ENCODE measurements around the gene SPAG16. TPM values are rescaled to one million over a fixed set of nuclear protein-coding genes. Genes with fewer than 3 reads are reported as not detected.

SPAG16 gene
- total RNA-seq, 1 donor from 2014 or later: 16.7 TPM

DNA sequence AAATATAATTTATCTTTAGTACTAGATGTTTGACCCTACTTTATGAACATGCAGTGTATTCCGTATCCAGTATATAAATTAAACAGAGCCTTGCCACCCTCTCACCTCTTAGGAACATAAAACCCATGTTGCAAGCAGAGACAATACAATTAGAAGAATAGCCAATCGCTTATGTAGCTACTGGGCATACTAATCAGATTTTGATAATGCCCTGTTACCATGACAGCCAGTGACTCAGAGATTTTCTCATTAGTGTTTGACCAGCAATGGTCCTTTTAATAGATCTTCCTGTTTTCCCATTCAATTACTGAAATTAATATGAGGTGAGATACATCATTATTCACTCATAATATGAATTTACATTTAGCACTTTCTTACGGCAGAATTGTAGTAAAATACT, 579.3 kb downstream of the SPAG16 start:
- Mint-ChIP-seq H3K27ac (ENCODE audit: unreplicated experiment) (no peak overlapping the region), H3K4me1 (ENCODE audit: low read depth, unreplicated experiment) (no peaks in the 10 kb centered on the region), H3K4me3 (ENCODE audit: unreplicated experiment) (no peak overlapping the region), H3K9me3 (ENCODE audit: unreplicated experiment) (no peaks in the 10 kb centered on the region), H3K27me3 (ENCODE audit: low read depth, unreplicated experiment) (no peaks in the 10 kb centered on the region), H3K36me3 (ENCODE audit: low read depth, unreplicated experiment) (no peaks in the 10 kb centered on the region)
- H3K79me2 ChIP-seq (ENCODE audit: insufficient read depth, low read length): no peaks in the 10 kb centered on the region
- H3K9ac ChIP-seq (ENCODE audit: low read length): no peak overlapping the region
- no peaks in the 10 kb centered on the region for H3K27me3 ChIP-seq (ENCODE audit: insufficient read depth, low read length)
- no peak overlapping the region for H3K4me2 ChIP-seq (ENCODE audit: low read length)
- TF ChIP-seq, protein P1, sequence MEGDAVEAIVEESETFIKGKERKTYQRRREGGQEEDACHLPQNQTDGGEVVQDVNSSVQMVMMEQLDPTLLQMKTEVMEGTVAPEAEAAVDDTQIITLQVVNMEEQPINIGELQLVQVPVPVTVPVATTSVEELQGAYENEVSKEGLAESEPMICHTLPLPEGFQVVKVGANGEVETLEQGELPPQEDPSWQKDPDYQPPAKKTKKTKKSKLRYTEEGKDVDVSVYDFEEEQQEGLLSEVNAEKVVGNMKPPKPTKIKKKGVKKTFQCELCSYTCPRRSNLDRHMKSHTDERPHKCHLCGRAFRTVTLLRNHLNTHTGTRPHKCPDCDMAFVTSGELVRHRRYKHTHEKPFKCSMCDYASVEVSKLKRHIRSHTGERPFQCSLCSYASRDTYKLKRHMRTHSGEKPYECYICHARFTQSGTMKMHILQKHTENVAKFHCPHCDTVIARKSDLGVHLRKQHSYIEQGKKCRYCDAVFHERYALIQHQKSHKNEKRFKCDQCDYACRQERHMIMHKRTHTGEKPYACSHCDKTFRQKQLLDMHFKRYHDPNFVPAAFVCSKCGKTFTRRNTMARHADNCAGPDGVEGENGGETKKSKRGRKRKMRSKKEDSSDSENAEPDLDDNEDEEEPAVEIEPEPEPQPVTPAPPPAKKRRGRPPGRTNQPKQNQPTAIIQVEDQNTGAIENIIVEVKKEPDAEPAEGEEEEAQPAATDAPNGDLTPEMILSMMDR (IDR thresholded peaks at IDR 0.05; ENCODE audit: insufficient read depth, low read depth, low read length): no peak
- TF ChIP-seq EZH2 (IDR thresholded peaks at IDR 0.05; ENCODE audit: insufficient read depth, low read length): no peak
- no peaks in the 10 kb centered on the region for H3K4me1 ChIP-seq (ENCODE audit: insufficient read depth, low read length)
- DNase-seq (ENCODE audit: low read depth): peak; percentile 7
- no peaks in the 10 kb centered on the region for H3K36me3 ChIP-seq (ENCODE audit: insufficient read depth, low read length)
- H4K20me1 ChIP-seq (ENCODE audit: insufficient read depth, low read length): no peaks in the 10 kb centered on the region
- H3K27ac ChIP-seq (ENCODE audit: low read depth, low read length): no peak overlapping the region
- no peak for FAIRE-seq
- H3K9me3 ChIP-seq (ENCODE audit: insufficient read depth, low read depth, low read length): no peaks in the 10 kb centered on the region
- no peak overlapping the region for H2AFZ ChIP-seq (ENCODE audit: low read depth, low read length)
- no peak overlapping the region for H3K4me3 ChIP-seq (ENCODE audit: insufficient read depth, low read depth, low read length)

DNA sequence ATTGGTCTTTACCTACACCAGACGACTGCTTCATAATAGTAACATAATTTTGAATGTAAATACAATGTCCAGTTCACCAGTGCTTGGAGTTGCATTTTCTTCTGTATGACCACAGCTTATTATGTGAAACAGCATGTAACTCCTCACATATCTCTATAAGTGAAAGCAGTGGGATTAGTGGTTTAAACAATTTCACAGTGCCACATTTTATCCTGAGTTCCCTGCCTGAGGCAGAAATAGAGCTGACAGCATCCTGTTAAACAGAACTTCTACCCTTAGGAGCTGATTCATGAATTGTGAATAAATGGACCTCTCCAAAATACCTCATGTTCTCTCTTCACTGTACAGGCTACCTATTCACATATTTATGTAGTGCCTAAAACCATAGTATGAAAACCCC, 584.3 kb downstream of the SPAG16 start:
- DNase-seq (ENCODE audit: low read depth) (no peak), FAIRE-seq (no peak)
- Histone ChIP-seq H4K20me1 (ENCODE audit: insufficient read depth, low read length) (no peaks in the 10 kb centered on the region), H3K27ac (ENCODE audit: low read depth, low read length) (no peak overlapping the region), H3K4me1 (ENCODE audit: insufficient read depth, low read length) (no peaks in the 10 kb centered on the region), H3K36me3 (ENCODE audit: insufficient read depth, low read length) (no peaks in the 10 kb centered on the region), H3K79me2 (ENCODE audit: insufficient read depth, low read length) (no peaks in the 10 kb centered on the region), H3K4me3 (ENCODE audit: insufficient read depth, low read depth, low read length) (no peak overlapping the region), H3K27me3 (ENCODE audit: insufficient read depth, low read length) (no peaks in the 10 kb centered on the region), H3K9ac (ENCODE audit: low read length) (no peak overlapping the region), H2AFZ (ENCODE audit: low read depth, low read length) (no peak overlapping the region), H3K4me2 (ENCODE audit: low read length) (no peak overlapping the region), H3K9me3 (ENCODE audit: insufficient read depth, low read depth, low read length) (no peaks in the 10 kb centered on the region)
- H3K9me3 Mint-ChIP-seq (ENCODE audit: unreplicated experiment): no peaks in the 10 kb centered on the region
- no peak overlapping the region for H3K4me3 Mint-ChIP-seq (ENCODE audit: unreplicated experiment)
- H3K27ac Mint-ChIP-seq (ENCODE audit: unreplicated experiment): no peak overlapping the region
- H3K36me3 Mint-ChIP-seq (ENCODE audit: low read depth, unreplicated experiment): no peaks in the 10 kb centered on the region
- H3K4me1 Mint-ChIP-seq (ENCODE audit: low read depth, unreplicated experiment): no peaks in the 10 kb centered on the region
- no peak for TF ChIP-seq EZH2 (IDR thresholded peaks at IDR 0.05; ENCODE audit: insufficient read depth, low read length)
- TF ChIP-seq, protein P1 (IDR thresholded peaks at IDR 0.05; ENCODE audit: insufficient read depth, low read depth, low read length): no peak
- no peaks in the 10 kb centered on the region for H3K27me3 Mint-ChIP-seq (ENCODE audit: low read depth, unreplicated experiment)

DNA sequence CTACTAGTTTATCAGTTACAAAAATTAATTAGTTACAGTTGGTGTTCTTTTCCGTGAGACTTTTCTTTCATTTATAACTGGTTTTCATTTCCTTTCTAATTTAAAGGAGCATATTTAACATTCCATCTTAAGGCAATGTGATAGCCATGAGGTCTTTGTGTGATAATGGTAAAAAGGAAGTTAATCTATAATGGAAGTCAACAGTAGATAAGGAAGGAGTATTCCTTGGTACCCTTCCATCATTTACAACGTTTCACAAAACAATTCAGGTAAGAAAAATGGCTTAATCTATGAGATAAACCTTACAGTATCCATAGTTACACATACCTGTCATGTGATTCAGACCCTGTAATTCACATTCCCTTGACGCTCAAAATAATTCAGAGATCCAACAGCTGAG, 601.2 kb downstream of the SPAG16 start:
- Histone ChIP-seq H3K9ac (ENCODE audit: low read length) (no peak overlapping the region), H3K9me3 (ENCODE audit: insufficient read depth, low read depth, low read length) (no peaks in the 10 kb centered on the region), H3K4me1 (ENCODE audit: insufficient read depth, low read length) (no peaks in the 10 kb centered on the region), H3K4me2 (ENCODE audit: low read length) (no peak overlapping the region), H4K20me1 (ENCODE audit: insufficient read depth, low read length) (no peaks in the 10 kb centered on the region), H3K27ac (ENCODE audit: low read depth, low read length) (no peak overlapping the region), H3K79me2 (ENCODE audit: insufficient read depth, low read length) (no peaks in the 10 kb centered on the region), H3K36me3 (ENCODE audit: insufficient read depth, low read length) (no peaks in the 10 kb centered on the region), H3K4me3 (ENCODE audit: insufficient read depth, low read depth, low read length) (no peak overlapping the region), H3K27me3 (ENCODE audit: insufficient read depth, low read length) (no peaks in the 10 kb centered on the region), H2AFZ (ENCODE audit: low read depth, low read length) (no peak overlapping the region)
- Mint-ChIP-seq H3K9me3 (ENCODE audit: unreplicated experiment) (peaks cover 3% of the 10 kb centered on the region), H3K27ac (ENCODE audit: unreplicated experiment) (no peak overlapping the region), H3K27me3 (ENCODE audit: low read depth, unreplicated experiment) (no peaks in the 10 kb centered on the region), H3K4me3 (ENCODE audit: unreplicated experiment) (no peak overlapping the region), H3K36me3 (ENCODE audit: low read depth, unreplicated experiment) (no peaks in the 10 kb centered on the region), H3K4me1 (ENCODE audit: low read depth, unreplicated experiment) (no peaks in the 10 kb centered on the region)
- TF ChIP-seq, protein P1 (IDR thresholded peaks at IDR 0.05; ENCODE audit: insufficient read depth, low read depth, low read length): no peak
- TF ChIP-seq EZH2 (IDR thresholded peaks at IDR 0.05; ENCODE audit: insufficient read depth, low read length): no peak
- DNase-seq (ENCODE audit: low read depth) (no peak), FAIRE-seq (no peak)

Measured in astrocyte (in vitro differentiated cells and primary cell).